ENCODE data around the gene S100A4. TPM values are rescaled to one million over a fixed set of nuclear protein-coding genes. Genes with fewer than 3 reads are reported as not detected.
"Not testable (repeated sequence)": the region's sequence is repeated elsewhere in the genome, so short reads cannot be mapped to it uniquely, and the experiment has no call there.

The S100A4 gene
- total RNA-seq, 1 experiment from 2014 or later: 384 TPM

DNA sequence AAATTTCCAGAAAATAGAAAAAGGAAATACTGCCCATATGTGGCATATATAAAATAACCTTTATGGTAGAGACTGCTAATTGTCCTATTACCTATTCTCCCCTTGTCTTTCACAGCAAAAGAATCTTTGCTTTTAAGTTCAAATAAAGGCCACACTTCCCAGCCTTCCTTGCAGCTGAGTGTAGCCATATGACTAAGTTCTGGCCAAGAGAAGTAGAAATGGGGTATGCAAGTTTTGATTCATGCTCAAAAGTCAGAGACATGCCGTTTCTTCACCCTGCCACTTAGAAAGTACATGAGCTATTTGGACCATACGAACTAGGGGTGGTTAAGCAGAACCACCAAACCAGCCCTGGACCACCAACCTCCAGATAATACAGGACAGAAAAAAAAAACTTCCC lies 38.4 kb upstream of the S100A4 start:
- ATAC-seq: no peak
- CTCF ChIA-PET: interaction anchor here (3.1 kb wide), 1 partner anchor 12 kb away, joined by 9 read pairs; no protein-coding TSS in a partner anchor
- intact Hi-C loops (cut with micrococcal nuclease): no loop called here

DNA sequence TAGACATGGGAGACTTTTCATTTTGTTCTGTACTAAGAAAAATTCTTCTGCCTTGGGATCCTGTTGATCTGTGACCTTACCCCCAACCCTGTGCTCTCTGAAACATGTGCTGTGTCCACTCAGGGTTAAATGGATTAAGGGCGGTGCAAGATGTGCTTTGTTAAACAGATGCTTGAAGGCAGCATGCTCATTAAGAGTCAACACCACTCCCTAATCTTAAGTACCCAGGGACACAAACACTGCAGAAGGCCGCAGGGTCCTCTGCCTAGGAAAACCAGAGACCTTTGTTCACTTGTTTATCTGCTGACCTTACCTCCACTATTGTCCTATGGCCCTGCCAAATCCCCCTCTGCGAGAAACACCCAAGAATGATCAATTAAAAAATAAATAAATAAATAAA lies 37.9 kb upstream of the S100A4 start:
- POLR2A ChIA-PET; H3K9me2 ChIP-seq (ENCODE audit: insufficient read depth); H3K27ac ChIP-seq (ENCODE audit: low read depth, low read length); H2AFZ ChIP-seq (ENCODE audit: low read depth, low read length, poor library complexity, severe bottlenecking); BruUV-seq (replicated peaks); DNase-seq (ENCODE audit: low read depth, low spot score); H3K9me3 ChIP-seq (ENCODE audit: control insufficient read depth in 1 of 2, insufficient read depth in 1 of 2, low read depth in 1 of 2, low read length in 2 of 2); RAD21 ChIA-PET (ENCODE audit: low non-redundant PET in 1 of 2, low total read pairs in 2 of 2, uncharacterized antibody in 2 of 2, unreplicated experiment in 2 of 2); H3K36me3 ChIP-seq (ENCODE audit: control insufficient read depth in 1 of 2, insufficient read depth in 2 of 2, low read length in 2 of 2); intact Hi-C loops (cut with micrococcal nuclease); H3K79me2 ChIP-seq (ENCODE audit: insufficient read depth, low read length); CTCF ChIA-PET; H3K4me2 ChIP-seq (ENCODE audit: low read length); H3K27me3 ChIP-seq (ENCODE audit: insufficient read depth, low read length); H4K20me1 ChIP-seq (ENCODE audit: insufficient read depth); H3K4me3 ChIP-seq (replicated peaks in 1 of 2; ENCODE audit: low read depth in 1 of 2, low read length in 2 of 2); ATAC-seq; H3K9ac ChIP-seq (ENCODE audit: low read length): not testable (repeated sequence)
- H3K4me1 ChIP-seq (ENCODE audit: control insufficient read depth in 1 of 2, insufficient read depth in 2 of 2, low read length in 2 of 2): peaks cover 0 to 11% of the 10 kb centered on the region in 2 experiments; a peak in 2 of 4 replicates

More for the DNA sequence above, 38.4 kb upstream of the S100A4 start:
- no peak overlapping the region for H3K27ac ChIP-seq (ENCODE audit: low read depth, low read length)
- H3K4me1 ChIP-seq (ENCODE audit: control insufficient read depth in 1 of 2, insufficient read depth in 2 of 2, low read length in 2 of 2): peaks cover 0 to 7% of the 10 kb centered on the region in 2 experiments; a peak in 2 of 4 replicates
- no TSS peak for BruUV-seq (replicated peaks)
- no peaks in the 10 kb centered on the region for H3K27me3 ChIP-seq (ENCODE audit: insufficient read depth, low read length)
- H3K79me2 ChIP-seq (ENCODE audit: insufficient read depth, low read length): no peaks in the 10 kb centered on the region
- no peaks in the 10 kb centered on the region for H4K20me1 ChIP-seq (ENCODE audit: insufficient read depth)
- H3K9ac ChIP-seq (ENCODE audit: low read length): no peak overlapping the region
- no peak overlapping the region for H3K4me2 ChIP-seq (ENCODE audit: low read length)
- no peak overlapping the region for H3K4me3 ChIP-seq (replicated peaks in 1 of 2; ENCODE audit: low read depth in 1 of 2, low read length in 2 of 2)
- no peak for DNase-seq (ENCODE audit: low read depth, low spot score)
- no peak overlapping the region for H2AFZ ChIP-seq (ENCODE audit: low read depth, low read length, poor library complexity, severe bottlenecking)
- H3K9me3 ChIP-seq (ENCODE audit: control insufficient read depth in 1 of 2, insufficient read depth in 1 of 2, low read depth in 1 of 2, low read length in 2 of 2): no peaks in the 10 kb centered on the region
- TF ChIP-seq TCF7L2 (IDR thresholded peaks at IDR 0.05; ENCODE audit: borderline replicate concordance, extremely low read depth, insufficient read depth, insufficient read length) (no peak), REST (IDR thresholded peaks at IDR 0.05; ENCODE audit: low read depth) (no peak), EZH2phosphoT487 (IDR thresholded peaks at IDR 0.05; ENCODE audit: borderline replicate concordance) (no peak), SRF (IDR thresholded peaks at IDR 0.05; ENCODE audit: low read depth) (no peak), EGR1 (IDR thresholded peaks at IDR 0.05; ENCODE audit: low read depth) (no peak), POLR2AphosphoS5 (IDR thresholded peaks at IDR 0.05; ENCODE audit: low read depth, low read length) (no peak)
- no peaks in the 10 kb centered on the region for H3K9me2 ChIP-seq (ENCODE audit: insufficient read depth)
- ChIA-PET POLR2A (interaction anchor here (1.0 kb wide), 1 partner anchor 43 kb away, joined by 3 read pairs; the partner anchor contains the start of gene S100A13), RAD21 (ENCODE audit: low non-redundant PET in 1 of 2, low total read pairs in 2 of 2, uncharacterized antibody in 2 of 2, unreplicated experiment in 2 of 2) (no interaction called here)
- no peaks in the 10 kb centered on the region for H3K36me3 ChIP-seq (ENCODE audit: control insufficient read depth in 1 of 2, insufficient read depth in 2 of 2, low read length in 2 of 2)

- POLR2A ChIA-PET; intact Hi-C loops (cut with micrococcal nuclease): not testable (repeated sequence)
These were observed 37.2 kb upstream of the S100A4 start for GRCh38 chr1:153582836-153583235.

More at GRCh38 chr1:153582836-153583235, 37.2 kb upstream of the S100A4 start:
- CTCF ChIA-PET; H2AFZ ChIP-seq (ENCODE audit: low read depth, low read length, poor library complexity, severe bottlenecking); DNase-seq (ENCODE audit: low read depth, low spot score); ATAC-seq; H4K20me1 ChIP-seq (ENCODE audit: insufficient read depth); H3K27me3 ChIP-seq (ENCODE audit: insufficient read depth, low read length); H3K4me3 ChIP-seq (replicated peaks in 1 of 2; ENCODE audit: low read depth in 1 of 2, low read length in 2 of 2); H3K4me2 ChIP-seq (ENCODE audit: low read length); RAD21 ChIA-PET (ENCODE audit: low non-redundant PET in 1 of 2, low total read pairs in 2 of 2, uncharacterized antibody in 2 of 2, unreplicated experiment in 2 of 2); H3K9me3 ChIP-seq (ENCODE audit: control insufficient read depth in 1 of 2, insufficient read depth in 1 of 2, low read depth in 1 of 2, low read length in 2 of 2); H3K79me2 ChIP-seq (ENCODE audit: insufficient read depth, low read length); H3K27ac ChIP-seq (ENCODE audit: low read depth, low read length); BruUV-seq (replicated peaks); H3K36me3 ChIP-seq (ENCODE audit: control insufficient read depth in 1 of 2, insufficient read depth in 2 of 2, low read length in 2 of 2); H3K9me2 ChIP-seq (ENCODE audit: insufficient read depth); H3K9ac ChIP-seq (ENCODE audit: low read length): not testable (repeated sequence)
- peaks cover 1 to 18% of the 10 kb centered on the region in 2 experiments; a peak in 3 of 4 replicates for H3K4me1 ChIP-seq (ENCODE audit: control insufficient read depth in 1 of 2, insufficient read depth in 2 of 2, low read length in 2 of 2)
